Vagina (tissue), 2 donors: Measurements from ENCODE around the gene BIN1.

Source experiments
- CTCF ChIP-seq, 3 experiments: fragments of 450-650 bp in 2 of 3; fragments of 200-600 bp in 1 of 3; sonication (generic) in 1 of 3; IDR thresholded peaks; one replicate each; pipeline ENCODE4 v1.5.1; 2017 to 2019; ENCODE audit warnings: antibody characterized with exemption in 3 of 3, mild to moderate bottlenecking in 2 of 3, moderate library complexity in 2 of 3
- POLR2A ChIP-seq, 2 donors: fragments of 450-650 bp; IDR thresholded peaks; one replicate each; pipeline ENCODE4 v1.6.1; 2017; ENCODE audit warnings: antibody characterized with exemption in 2 of 2, mild to moderate bottlenecking in 2 of 2, moderate library complexity in 2 of 2
- POLR2AphosphoS5 ChIP-seq, 2 donors: sonication (generic); formaldehyde crosslinking; IDR thresholded peaks; one replicate each; pipeline ENCODE4 v1.9.0; 2017; ENCODE audit warnings: antibody characterized with exemption in 2 of 2, mild to moderate bottlenecking in 2 of 2, low read depth in 1 of 2; ENCODE audit not compliant: insufficient read depth in 1 of 2

- TF ChIP-seq CTCF (IDR thresholded peaks at IDR 0.05) (no peak), POLR2A (IDR thresholded peaks at IDR 0.05) (no peak), POLR2AphosphoS5 (IDR thresholded peaks at IDR 0.05; ENCODE audit: insufficient read depth in 1 of 2, low read depth in 1 of 2) (no peak)
These were observed 23.5 kb upstream of the BIN1 start for GRCh38 chr2:127130421-127130820.
